Erythroblast (primary cell): ENCODE data around the gene CKB.

ENCODE experiments used
- GATA1 ChIP-seq: IDR thresholded peaks from 2 replicates; pipeline ENCODE4 v1.6.1; 2011; ENCODE audit warnings: low read depth, mild to moderate bottlenecking, control low read depth, low read length, moderate library complexity
- POLR2A ChIP-seq: IDR thresholded peaks from 2 replicates; pipeline ENCODE4 v1.6.1; 2011; ENCODE audit warnings: mild to moderate bottlenecking, low read length

DNA sequence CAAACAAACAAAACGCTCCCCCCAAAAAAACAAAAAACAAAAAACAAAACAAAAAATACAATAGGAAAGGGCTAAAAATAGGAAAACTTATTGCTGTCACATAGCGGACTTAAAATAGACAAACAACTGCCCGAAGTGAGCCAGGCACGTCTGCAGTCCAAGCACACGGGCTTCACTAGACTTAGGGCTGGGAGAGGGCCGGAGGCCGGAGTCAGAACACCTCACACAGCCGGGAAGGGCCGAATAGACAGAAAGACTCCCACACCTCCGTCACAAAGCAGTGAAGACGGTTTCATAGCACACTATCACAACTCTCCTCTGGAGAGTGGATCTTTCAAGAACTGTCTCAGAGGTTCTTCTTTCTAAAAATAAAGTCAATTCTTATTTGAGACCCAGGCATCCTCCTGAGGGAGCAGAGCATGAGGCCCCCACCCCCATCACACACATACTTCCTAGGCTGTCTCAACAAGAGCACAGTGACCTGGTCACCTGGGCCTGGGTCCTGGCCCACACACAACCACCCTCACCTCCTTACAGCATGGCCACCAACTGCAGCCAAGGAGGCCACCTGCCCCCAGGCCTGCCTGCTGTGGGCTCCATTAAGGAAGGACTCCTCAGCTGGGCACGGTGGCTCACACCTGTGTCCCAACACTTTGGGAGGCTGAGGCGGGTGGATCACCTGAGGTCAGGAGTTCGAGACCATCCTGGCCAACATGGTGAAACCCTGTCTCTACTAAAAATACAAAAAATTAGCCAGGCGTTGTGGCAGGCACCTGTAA lies 33.1 kb upstream of the CKB start:
- TF ChIP-seq POLR2A (no peak), GATA1 (no peak)
